Fibroblast of the aortic adventitia (primary cell): Measurements from ENCODE around the gene EPB41L2. TPM values are rescaled to one million over a fixed set of nuclear protein-coding genes. Genes with fewer than 3 reads are reported as not detected.

ENCODE experiments used
- DNase-seq: peaks from one replicate; pipeline ENCODE4 v3.0.0-alpha.2; 2010; ENCODE audit warnings: low read depth
- H3K4me3 ChIP-seq: 2 replicates; pipeline ENCODE4 v1.5.1; 2011; ENCODE audit warnings: low read depth, mild to moderate bottlenecking, control low read depth, low read length, moderate library complexity
- total RNA-seq: library from RNA; depleted of rRNA; stranded (reverse); fragments of >200 nt; gene quantifications from 2 replicates; pipeline ENCODE4 v1.2.3, GENCODE V29; 2012; ENCODE audit warnings: low replicate concordance
- TF ChIP-seq, protein P1 (sequence below): IDR thresholded peaks from 2 replicates; pipeline ENCODE4 v1.5.1; 2011; ENCODE audit warnings: mild to moderate bottlenecking, low read length, control low read depth, inconsistent platforms; ENCODE audit not compliant: insufficient read depth

The EPB41L2 gene
- total RNA-seq, 1 donor = 117 TPM

- DNase-seq = no peak
- TF ChIP-seq, protein P1, sequence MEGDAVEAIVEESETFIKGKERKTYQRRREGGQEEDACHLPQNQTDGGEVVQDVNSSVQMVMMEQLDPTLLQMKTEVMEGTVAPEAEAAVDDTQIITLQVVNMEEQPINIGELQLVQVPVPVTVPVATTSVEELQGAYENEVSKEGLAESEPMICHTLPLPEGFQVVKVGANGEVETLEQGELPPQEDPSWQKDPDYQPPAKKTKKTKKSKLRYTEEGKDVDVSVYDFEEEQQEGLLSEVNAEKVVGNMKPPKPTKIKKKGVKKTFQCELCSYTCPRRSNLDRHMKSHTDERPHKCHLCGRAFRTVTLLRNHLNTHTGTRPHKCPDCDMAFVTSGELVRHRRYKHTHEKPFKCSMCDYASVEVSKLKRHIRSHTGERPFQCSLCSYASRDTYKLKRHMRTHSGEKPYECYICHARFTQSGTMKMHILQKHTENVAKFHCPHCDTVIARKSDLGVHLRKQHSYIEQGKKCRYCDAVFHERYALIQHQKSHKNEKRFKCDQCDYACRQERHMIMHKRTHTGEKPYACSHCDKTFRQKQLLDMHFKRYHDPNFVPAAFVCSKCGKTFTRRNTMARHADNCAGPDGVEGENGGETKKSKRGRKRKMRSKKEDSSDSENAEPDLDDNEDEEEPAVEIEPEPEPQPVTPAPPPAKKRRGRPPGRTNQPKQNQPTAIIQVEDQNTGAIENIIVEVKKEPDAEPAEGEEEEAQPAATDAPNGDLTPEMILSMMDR = no peak
- no peak overlapping the region for H3K4me3 ChIP-seq
Measured at GRCh38 chr6:130833569-130833968, 229.5 kb downstream of the EPB41L2 start.

GRCh38 chr6:130831607-130832006 is 231.4 kb downstream of the EPB41L2 start:
- TF ChIP-seq, protein P1 = no peak
- no peak for DNase-seq
- no peak overlapping the region for H3K4me3 ChIP-seq

DNA sequence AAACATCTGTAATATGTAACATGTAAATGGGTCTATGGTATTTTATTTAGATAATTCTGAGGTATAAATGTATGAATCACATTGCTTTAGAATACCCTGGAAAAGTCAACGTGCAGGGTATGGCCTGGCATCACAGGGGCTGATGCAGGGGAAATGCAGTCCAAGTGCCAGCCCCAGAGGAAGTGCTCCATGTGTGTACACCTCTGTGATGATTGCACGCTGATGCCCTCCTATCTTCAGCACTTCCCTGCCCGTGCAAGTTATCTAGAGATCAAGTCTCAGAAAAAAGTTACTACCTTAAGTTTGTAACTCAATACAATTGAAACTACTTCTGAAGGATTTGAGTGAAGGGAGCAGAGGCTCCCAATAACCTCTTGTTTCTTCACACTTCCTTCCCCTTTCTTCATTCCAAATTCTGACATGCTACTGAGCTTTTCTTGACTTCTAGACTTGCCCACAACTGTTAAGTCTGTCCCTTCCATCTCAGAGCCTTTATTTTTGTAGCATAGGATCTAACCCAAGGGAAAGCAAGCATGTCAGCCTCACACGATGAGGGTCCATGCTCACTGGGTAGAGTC is 233.6 kb downstream of the EPB41L2 start:
- TF ChIP-seq, protein P1 = no peak
- DNase-seq = no peak
- no peak overlapping the region for H3K4me3 ChIP-seq

GRCh38 chr6:130827247-130828149 is 235.5 kb downstream of the EPB41L2 start, which contains the start of gene SMLR1:
Gene SMLR1 (plus strand): TSS chr6:130827406. CDS start chr6:130827414, 8 bp downstream.
- DNase-seq = no peak
- H3K4me3 ChIP-seq = no peak within 1 kb of the TSS
- TF ChIP-seq, protein P1 = no peak

DNA sequence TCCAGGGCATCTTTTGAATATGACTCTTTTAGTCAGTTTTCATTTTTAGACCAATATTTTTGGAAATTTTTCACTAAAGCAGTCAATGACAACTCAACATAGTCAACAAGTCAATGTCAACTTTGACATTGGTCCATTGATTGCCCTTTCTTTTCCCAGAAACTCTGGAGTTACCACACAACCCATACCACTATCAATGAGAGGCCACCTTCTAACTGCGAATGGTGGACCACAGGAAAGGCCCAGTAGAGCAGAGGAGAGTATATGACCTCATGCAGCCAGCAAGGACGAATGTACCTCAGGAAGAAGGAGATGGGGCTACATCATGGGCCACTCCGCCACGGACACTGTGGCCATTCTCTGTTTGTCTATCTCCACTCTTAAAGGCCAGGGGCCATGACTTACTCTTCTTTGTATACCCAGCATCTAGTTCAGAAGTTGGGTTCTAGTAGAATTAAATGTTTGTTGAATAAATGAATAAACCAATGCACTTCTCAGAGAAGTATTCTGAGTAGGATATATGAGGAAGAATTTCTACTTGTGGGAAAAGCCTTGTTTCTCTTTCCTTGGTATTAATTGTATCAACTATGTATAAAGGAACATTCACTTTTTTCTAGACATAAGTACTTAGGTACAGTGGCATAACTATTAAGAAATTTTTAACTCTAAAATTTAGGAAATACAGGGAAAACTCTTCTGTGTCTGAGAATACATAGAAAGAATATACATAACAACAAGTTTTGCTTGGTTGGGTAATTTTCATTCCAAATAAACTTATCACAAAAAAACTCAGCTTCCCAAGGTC is 236.4 kb downstream of the EPB41L2 start:
- TF ChIP-seq, protein P1 = no peak
- DNase-seq = no peak
- no peak overlapping the region for H3K4me3 ChIP-seq

GRCh38 chr6:130825772-130826441 is 237.1 kb downstream of the EPB41L2 start:
- TF ChIP-seq, protein P1 = no peak
- H3K4me3 ChIP-seq = no peak overlapping the region
- DNase-seq = no peak
